Loucy (cell line): ENCODE data around the gene TUT4.

Experiments used
- CTCF ChIP-seq: fragments of 200-600 bp; sonication (generic); conservative IDR thresholded peaks from 2 replicates; pipeline ENCODE4 v1.5.1; 2014; ENCODE audit warnings: mild to moderate bottlenecking, antibody characterized with exemption, low read length
- EZH2phosphoT487 ChIP-seq: fragments of 200-600 bp; IDR thresholded peaks from 2 replicates; pipeline ENCODE4 v1.6.1; 2018; ENCODE audit warnings: antibody characterized with exemption, mild to moderate bottlenecking, moderate library complexity, borderline replicate concordance

GRCh38 chr1:52424813-52425212 lies 128.1 kb downstream of the TUT4 start:
- TF ChIP-seq CTCF (no peak), EZH2phosphoT487 (no peak)
